Activated T-cell treated with anti-CD3 and anti-CD28 coated beads, Interleukin-2, amount 50 U/mL, for 4 hours (primary cell): ENCODE measurements around the gene ZBED2. TPM values are rescaled to one million over a fixed set of nuclear protein-coding genes. Genes with fewer than 3 reads are reported as not detected.
"Not testable (repeated sequence)": the region's sequence is repeated elsewhere in the genome, so short reads cannot be mapped to it uniquely, and the experiment has no call there.

Experiments
- ATAC-seq, 2 donors: fragments of 200-7000 bp; cut with Tn5 transposase; one replicate each; pipeline ENCODE4 v1.10.0; 2021
- DNase-seq: peaks from one replicate; pipeline ENCODE4 v3.0.0-alpha.2; 2020
- H3K27me3 Mint-ChIP-seq: one replicate; pipeline ENCODE4 v1.8.0; 2021; ENCODE audit warnings: low read depth, mixed read lengths
- H3K36me3 Mint-ChIP-seq: one replicate; pipeline ENCODE4 v1.8.0; 2022; ENCODE audit warnings: mixed read lengths; ENCODE audit not compliant: insufficient read depth
- H3K4me1 Mint-ChIP-seq: one replicate; pipeline ENCODE4 v1.8.0; 2021; ENCODE audit warnings: low read depth, mixed read lengths
- H3K4me3 Mint-ChIP-seq: one replicate; pipeline ENCODE4 v1.8.0; 2021; ENCODE audit warnings: mild to moderate bottlenecking, moderate library complexity, mixed read lengths
- H3K9me3 Mint-ChIP-seq: one replicate; pipeline ENCODE4 v1.8.0; 2021; ENCODE audit warnings: mixed read lengths
- total RNA-seq, 3 donors: library from RNA; stranded (reverse); gene quantifications; one replicate each; pipeline ENCODE4 v1.2.1, GENCODE V29; 2021

Gene ZBED2
- total RNA-seq, 3 donors from 2014 or later = 180 to 336 (median 325) TPM

DNA sequence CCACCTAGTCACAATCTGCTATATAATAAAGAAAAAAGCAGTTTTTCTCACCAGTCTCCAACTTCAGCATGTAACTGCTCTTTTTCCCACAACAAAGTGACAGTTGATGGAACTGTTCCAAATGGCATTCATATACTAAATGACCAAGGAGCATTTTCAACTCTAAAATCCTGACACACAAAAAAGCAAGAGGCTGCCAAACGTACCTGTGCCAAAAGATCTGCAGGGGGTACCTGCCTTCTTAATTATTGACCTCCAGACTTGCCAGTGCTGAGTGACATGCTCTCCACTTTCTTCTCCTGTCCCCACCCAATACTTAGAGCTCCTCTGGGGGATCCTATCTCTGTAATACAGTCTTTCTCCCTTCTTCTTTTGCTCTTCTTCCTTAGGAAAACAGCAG is 18.0 kb downstream of the ZBED2 start:
- Mint-ChIP-seq H3K4me1 (peaks cover 70% of the 10 kb centered on the region), H3K27me3 (no peaks in the 10 kb centered on the region), H3K4me3 (no peak overlapping the region), H3K9me3 (no peaks in the 10 kb centered on the region), H3K36me3 (peaks cover 45% of the 10 kb centered on the region)
- DNase-seq (no peak), ATAC-seq (no peak)

- no peaks in the 10 kb centered on the region for H3K27me3 Mint-ChIP-seq
- H3K9me3 Mint-ChIP-seq = no peaks in the 10 kb centered on the region
- H3K4me1 Mint-ChIP-seq = peaks cover 57% of the 10 kb centered on the region
- peaks cover 25% of the 10 kb centered on the region for H3K36me3 Mint-ChIP-seq
- ATAC-seq (peak; percentile 98 to 99), DNase-seq (peak; percentile 31)
- no peak overlapping the region for H3K4me3 Mint-ChIP-seq
Observed at GRCh38 chr3:111571907-111572460, 23.2 kb downstream of the ZBED2 start.

DNA sequence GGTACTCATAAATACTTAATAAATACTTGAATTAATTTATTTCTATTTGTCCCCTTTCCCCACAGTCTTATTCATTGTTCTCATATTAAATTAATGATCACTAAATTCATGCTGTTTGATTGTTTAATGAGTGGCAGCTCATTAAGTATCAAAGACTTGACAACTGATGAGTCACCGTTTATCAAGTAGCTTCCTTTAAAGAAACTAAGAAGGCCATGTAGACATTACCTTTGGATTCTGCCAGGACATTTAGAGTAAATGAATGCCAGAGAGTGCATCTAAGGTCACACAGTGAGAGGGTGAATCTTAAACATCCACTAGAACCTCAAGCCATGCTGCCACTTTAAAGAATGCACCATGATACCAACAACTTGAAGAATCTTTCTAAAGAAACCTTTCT is 23.9 kb downstream of the ZBED2 start:
- no peaks in the 10 kb centered on the region for H3K9me3 Mint-ChIP-seq
- H3K4me3 Mint-ChIP-seq = no peak overlapping the region
- H3K36me3 Mint-ChIP-seq = peaks cover 23% of the 10 kb centered on the region
- no peaks in the 10 kb centered on the region for H3K27me3 Mint-ChIP-seq
- no peak for DNase-seq
- no peak for ATAC-seq
- peaks cover 58% of the 10 kb centered on the region for H3K4me1 Mint-ChIP-seq

- Mint-ChIP-seq H3K4me1 (peaks cover 61% of the 10 kb centered on the region), H3K9me3 (no peaks in the 10 kb centered on the region), H3K36me3 (peaks cover 23% of the 10 kb centered on the region), H3K4me3 (no peak overlapping the region), H3K27me3 (no peaks in the 10 kb centered on the region)
- ATAC-seq (no peak), DNase-seq (no peak)
Observed at GRCh38 chr3:111570404-111571030, 24.6 kb downstream of the ZBED2 start.

- Mint-ChIP-seq H3K4me3 (no peak overlapping the region), H3K27me3 (no peaks in the 10 kb centered on the region), H3K4me1 (peaks cover 74% of the 10 kb centered on the region), H3K9me3 (no peaks in the 10 kb centered on the region), H3K36me3 (peaks cover 29% of the 10 kb centered on the region)
- ATAC-seq = no peak
- DNase-seq = no peak
Observed at GRCh38 chr3:111568911-111569310, 26.2 kb downstream of the ZBED2 start.

DNA sequence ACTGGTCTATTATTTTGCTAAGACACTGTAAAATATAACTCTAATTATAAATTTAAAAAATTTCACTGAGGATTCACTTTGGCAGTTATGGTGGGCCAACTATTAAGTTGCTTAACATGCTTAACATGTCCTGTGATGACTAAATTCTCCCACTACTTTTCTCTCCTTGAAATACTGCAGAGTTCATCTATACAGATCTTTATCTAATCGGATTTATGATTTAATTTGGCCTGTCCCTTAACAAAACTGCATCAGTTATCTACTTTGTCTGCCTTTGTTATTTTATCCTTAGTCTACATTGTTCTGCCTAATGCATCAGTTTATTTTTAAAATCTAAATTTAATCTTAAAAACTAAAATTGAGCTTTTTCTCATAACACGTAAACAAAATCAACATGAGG is 26.8 kb downstream of the ZBED2 start:
- peaks cover 26% of the 10 kb centered on the region for H3K36me3 Mint-ChIP-seq
- ATAC-seq = no peak
- H3K4me1 Mint-ChIP-seq = peaks cover 73% of the 10 kb centered on the region

DNA sequence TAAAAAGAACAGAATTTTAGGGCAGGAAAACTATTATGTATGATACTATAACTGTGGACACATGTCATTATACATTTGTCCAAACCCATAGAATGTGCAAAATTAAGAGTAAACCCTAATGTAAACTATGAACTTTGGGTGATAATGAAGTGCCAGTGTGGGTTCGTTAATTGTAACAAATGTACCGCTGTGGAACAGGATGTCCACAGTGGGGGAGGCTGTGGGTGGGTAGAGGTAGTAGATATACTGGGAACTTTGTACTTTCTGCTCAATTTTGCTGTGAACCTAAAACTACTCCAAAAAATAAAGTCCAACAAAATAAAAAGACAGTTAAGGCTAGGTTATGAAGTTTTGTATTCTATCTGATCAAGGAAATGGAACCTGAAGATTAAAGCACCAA is 28.3 kb downstream of the ZBED2 start:
- H3K4me3 Mint-ChIP-seq = no peak overlapping the region
- no peaks in the 10 kb centered on the region for H3K27me3 Mint-ChIP-seq

More for the DNA sequence above, 26.8 kb downstream of the ZBED2 start:
- Mint-ChIP-seq H3K9me3 (no peaks in the 10 kb centered on the region), H3K27me3 (no peaks in the 10 kb centered on the region), H3K4me3 (no peak overlapping the region)
- DNase-seq = no peak

DNA sequence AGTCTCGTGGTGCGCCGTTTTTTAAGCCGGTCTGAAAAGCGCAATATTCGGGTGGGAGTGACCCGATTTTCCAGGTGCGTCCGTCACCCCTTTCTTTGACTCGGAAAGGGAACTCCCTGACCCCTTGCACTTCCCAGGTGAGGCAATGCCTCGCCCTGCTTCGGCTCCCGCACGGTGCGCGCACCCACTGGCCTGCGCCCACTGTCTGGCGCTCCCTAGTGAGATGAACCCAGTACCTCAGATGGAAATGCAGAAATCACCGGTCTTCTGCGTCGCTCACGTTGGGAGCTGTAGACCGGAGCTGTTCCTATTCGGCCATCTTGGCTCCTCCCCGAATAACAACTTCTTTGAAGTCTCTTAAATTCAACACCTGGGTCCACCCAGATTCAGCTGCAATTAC is 33.2 kb downstream of the ZBED2 start:
- DNase-seq, H3K27me3 Mint-ChIP-seq, H3K4me3 Mint-ChIP-seq, ATAC-seq, H3K9me3 Mint-ChIP-seq: not testable (repeated sequence)
- peaks cover 12% of the 10 kb centered on the region for H3K36me3 Mint-ChIP-seq
- peaks cover 41% of the 10 kb centered on the region for H3K4me1 Mint-ChIP-seq

More for the DNA sequence above, 28.3 kb downstream of the ZBED2 start:
- peaks cover 27% of the 10 kb centered on the region for H3K36me3 Mint-ChIP-seq
- peaks cover 74% of the 10 kb centered on the region for H3K4me1 Mint-ChIP-seq
- ATAC-seq (no peak), DNase-seq (no peak)
- H3K9me3 Mint-ChIP-seq = no peaks in the 10 kb centered on the region

- H3K27me3 Mint-ChIP-seq = no peaks in the 10 kb centered on the region
- H3K4me3 Mint-ChIP-seq = no peak overlapping the region
- H3K36me3 Mint-ChIP-seq = peaks cover 28% of the 10 kb centered on the region
- peaks cover 37% of the 10 kb centered on the region for H3K4me1 Mint-ChIP-seq
- no peak for ATAC-seq
- no peak for DNase-seq
- no peaks in the 10 kb centered on the region for H3K9me3 Mint-ChIP-seq
Observed at GRCh38 chr3:111548756-111549155, 46.4 kb downstream of the ZBED2 start.

DNA sequence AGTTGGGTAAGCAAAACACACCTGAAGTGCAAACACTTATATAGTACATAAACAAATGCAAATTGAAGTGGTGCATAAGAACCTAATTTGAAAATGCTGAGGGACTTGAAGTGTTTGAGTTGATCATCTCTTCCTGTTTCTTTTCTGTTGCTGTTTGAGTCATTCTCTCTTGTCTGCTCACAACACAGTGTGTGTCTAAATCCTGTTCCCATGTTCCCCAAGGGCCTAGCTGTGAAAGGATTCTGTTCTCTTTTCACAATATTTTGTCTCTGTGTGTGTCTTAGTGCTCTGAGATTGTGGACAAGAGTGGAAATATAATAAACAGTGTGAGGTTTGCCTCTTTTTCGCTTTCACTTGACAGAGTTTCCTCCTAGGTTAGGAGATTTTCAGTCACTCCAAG is 47.1 kb downstream of the ZBED2 start:
- no peaks in the 10 kb centered on the region for H3K9me3 Mint-ChIP-seq
- peaks cover 29% of the 10 kb centered on the region for H3K36me3 Mint-ChIP-seq
- no peaks in the 10 kb centered on the region for H3K27me3 Mint-ChIP-seq
- peaks cover 40% of the 10 kb centered on the region for H3K4me1 Mint-ChIP-seq
- DNase-seq = no peak
- H3K4me3 Mint-ChIP-seq = no peak overlapping the region
- peak; percentile 59 to 64 for ATAC-seq

GRCh38 chr3:111547631-111548030 is 47.5 kb downstream of the ZBED2 start:
- Mint-ChIP-seq H3K27me3 (no peaks in the 10 kb centered on the region), H3K4me3 (no peak overlapping the region), H3K9me3 (no peaks in the 10 kb centered on the region), H3K36me3 (peaks cover 29% of the 10 kb centered on the region), H3K4me1 (peaks cover 42% of the 10 kb centered on the region)
- ATAC-seq = peak; percentile 74 to 76
- no peak for DNase-seq

- ATAC-seq = no peak
- DNase-seq = no peak
- peaks cover 64% of the 10 kb centered on the region for H3K4me1 Mint-ChIP-seq
- peaks cover 23% of the 10 kb centered on the region for H3K36me3 Mint-ChIP-seq
- H3K9me3 Mint-ChIP-seq = no peaks in the 10 kb centered on the region
- peak overlapping the region; percentile 82 for H3K4me3 Mint-ChIP-seq
- H3K27me3 Mint-ChIP-seq = no peaks in the 10 kb centered on the region
Observed at GRCh38 chr3:111545349-111545748, 49.8 kb downstream of the ZBED2 start.

Other genes starting within 250 kb of the ZBED2 start
- 10 to 100 TPM; 21.4 to 28.3 (median 25.2) TPM for gene CD96, start 53.1 kb downstream of the ZBED2 start, total RNA-seq
- 1 to 10 TPM; 7.4 to 9.7 (median 8.9) TPM for gene PLCXD2, start 79.3 kb upstream of the ZBED2 start, total RNA-seq